K562 (cell line): ENCODE measurements around the gene OR2W3. TPM values are rescaled to one million over a fixed set of nuclear protein-coding genes. Genes with fewer than 3 reads are reported as not detected.
A peak's percentile ranks its signal among the peaks of the same experiment; 100 is the strongest.

Source experiments
- CXXC5 ChIP-seq: fragments of 250-450 bp; sonication (Bioruptor Pico); IDR thresholded peaks from 2 replicates; pipeline ENCODE4 v1.8.0; 2022; ENCODE audit warnings: inconsistent platforms, mild to moderate bottlenecking, moderate library complexity
- LCOR ChIP-seq: sonication (generic); formaldehyde crosslinking; IDR thresholded peaks from 2 replicates; pipeline ENCODE4 v1.8.0; 2022; ENCODE audit warnings: mild to moderate bottlenecking, missing genetic modification reagents
- MTA2 ChIP-seq: fragments of 450-650 bp; IDR thresholded peaks from 2 replicates; pipeline ENCODE4 v1.6.1; 2016; ENCODE audit warnings: low read depth
- NFIC ChIP-seq: fragments of 450-650 bp; IDR thresholded peaks from 2 replicates; pipeline ENCODE4 v1.6.1; 2017; ENCODE audit warnings: mild to moderate bottlenecking, inconsistent platforms
- PHF8 ChIP-seq: fragments of 200-600 bp; sonication (generic); IDR thresholded peaks from 2 replicates; pipeline ENCODE4 v1.6.1; 2012; ENCODE audit warnings: mixed run types, mild to moderate bottlenecking, inconsistent platforms, low read length, moderate library complexity, borderline replicate concordance
- RAD21 ChIP-seq, 2 experiments: fragments of 250-450 bp in 1 of 2; fragments of 450-650 bp in 1 of 2; sonication (Bioruptor Pico) in 1 of 2; formaldehyde crosslinking in 1 of 2; IDR thresholded peaks in 1 of 2; conservative IDR thresholded peaks in 1 of 2; 2 replicates each; pipeline versions ENCODE4 v1.4.0 to v1.8.0; 2020 to 2022; ENCODE audit warnings: mild to moderate bottlenecking in 2 of 2, moderate library complexity in 1 of 2
- TEAD1 ChIP-seq, 2 experiments: fragments of 450-650 bp in 1 of 2; sonication (generic) in 1 of 2; formaldehyde crosslinking; IDR thresholded peaks; 2 replicates each; pipeline versions ENCODE4 v1.4.0 to v1.8.0; 2020 to 2022; ENCODE audit warnings: mild to moderate bottlenecking in 2 of 2, missing genetic modification reagents in 1 of 2
- WHSC1 ChIP-seq: IDR thresholded peaks from one replicate; pipeline ENCODE4 v1.6.1; 2012; ENCODE audit warnings: low read length, control low read depth, inconsistent platforms
- ZBTB40 ChIP-seq, 2 experiments: fragments of 450-650 bp in 1 of 2; sonication (generic) in 1 of 2; formaldehyde crosslinking in 1 of 2; IDR thresholded peaks; 2 replicates each; pipeline versions ENCODE4 v1.7.1 to v1.9.0; 2016 to 2022; ENCODE audit warnings: inconsistent platforms in 1 of 2, mild to moderate bottlenecking in 1 of 2, missing genetic modification reagents in 1 of 2
- polyA plus RNA-seq, 8 experiments: library from polyadenylated mRNA; depleted of rRNA in 4 of 8; stranded (reverse) in 5 of 8; unstranded in 3 of 8; fragments of >200 nt; fragmentation: Nextera tagmentation in 2 of 8; fragmentation: Illumina TruSeq in 1 of 8; extraction: Ambion mirVana in 2 of 8; extraction: Trizol in 1 of 8; gene quantifications; 2 replicates each; pipeline versions ENCODE4 v1.2.1 to v1.2.3, GENCODE V29; 2011 to 2014; ENCODE audit warnings: inconsistent platforms in 1 of 8, missing spikeins in 1 of 8
- total RNA-seq, 7 experiments: library from RNA; depleted of rRNA in 6 of 7; stranded (reverse); fragments of >200 nt in 6 of 7; fragmentation: Illumina TruSeq in 2 of 7; extraction: Trizol in 2 of 7; gene quantifications; 2 replicates each; pipeline versions ENCODE4 v1.2.1 to v1.2.3, GENCODE V29; 2011 to 2021; ENCODE audit warnings: low replicate concordance in 1 of 7
- TF ChIP-seq, protein P1 (sequence below): fragments of 250-450 bp; sonication (Bioruptor Pico); IDR thresholded peaks from 2 replicates; pipeline ENCODE4 v1.8.0; 2022; ENCODE audit warnings: moderate library complexity, mild to moderate bottlenecking, inconsistent platforms
- TF ChIP-seq, protein P2 (sequence below): fragments of 250-450 bp; sonication (Bioruptor Pico); IDR thresholded peaks from 2 replicates; pipeline ENCODE4 v1.4.0; 2020; ENCODE audit warnings: mild to moderate bottlenecking, moderate library complexity, borderline replicate concordance

The OR2W3 gene
- total and polyA plus RNA-seq, 9 of the 15 experiments (the other 6 are each of a cell fraction or from before 2014, with no cell fraction given): 0.67 to 7.6 (median 3.7) TPM

- 0 out of 2 replicates have a peak, but pooled peaks have one; percentile 12 for TF ChIP-seq ZBTB40 (IDR thresholded peaks at IDR 0.05)
- TF ChIP-seq ZBTB40 (CRISPR knock-in tag; IDR thresholded peaks at IDR 0.05): no peak
- TF ChIP-seq PHF8: peak; percentile 20; the same call in 1 of the 2 replicates
- TF ChIP-seq RAD21 (CRISPR knock-in tag; conservative IDR thresholded peaks at IDR 0.05 in 1 of 2, IDR thresholded peaks at IDR 0.05 in 1 of 2): 0 out of 4 replicates have a peak, but pooled peaks have one; percentile 1 to 6
- TF ChIP-seq TEAD1 (CRISPR knock-in tag; IDR thresholded peaks at IDR 0.05): no peak
- TF ChIP-seq, protein P1, sequence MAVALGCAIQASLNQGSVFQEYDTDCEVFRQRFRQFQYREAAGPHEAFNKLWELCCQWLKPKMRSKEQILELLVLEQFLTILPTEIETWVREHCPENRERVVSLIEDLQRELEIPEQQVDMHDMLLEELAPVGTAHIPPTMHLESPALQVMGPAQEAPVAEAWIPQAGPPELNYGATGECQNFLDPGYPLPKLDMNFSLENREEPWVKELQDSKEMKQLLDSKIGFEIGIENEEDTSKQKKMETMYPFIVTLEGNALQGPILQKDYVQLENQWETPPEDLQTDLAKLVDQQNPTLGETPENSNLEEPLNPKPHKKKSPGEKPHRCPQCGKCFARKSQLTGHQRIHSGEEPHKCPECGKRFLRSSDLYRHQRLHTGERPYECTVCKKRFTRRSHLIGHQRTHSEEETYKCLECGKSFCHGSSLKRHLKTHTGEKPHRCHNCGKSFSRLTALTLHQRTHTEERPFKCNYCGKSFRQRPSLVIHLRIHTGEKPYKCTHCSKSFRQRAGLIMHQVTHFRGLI (CRISPR knock-in tag): no peak
- TF ChIP-seq LCOR (CRISPR knock-in tag): peak; percentile 46; the same call in 1 of the 2 replicates
- peak; percentile 78 for TF ChIP-seq NFIC
- TF ChIP-seq, protein P2, sequence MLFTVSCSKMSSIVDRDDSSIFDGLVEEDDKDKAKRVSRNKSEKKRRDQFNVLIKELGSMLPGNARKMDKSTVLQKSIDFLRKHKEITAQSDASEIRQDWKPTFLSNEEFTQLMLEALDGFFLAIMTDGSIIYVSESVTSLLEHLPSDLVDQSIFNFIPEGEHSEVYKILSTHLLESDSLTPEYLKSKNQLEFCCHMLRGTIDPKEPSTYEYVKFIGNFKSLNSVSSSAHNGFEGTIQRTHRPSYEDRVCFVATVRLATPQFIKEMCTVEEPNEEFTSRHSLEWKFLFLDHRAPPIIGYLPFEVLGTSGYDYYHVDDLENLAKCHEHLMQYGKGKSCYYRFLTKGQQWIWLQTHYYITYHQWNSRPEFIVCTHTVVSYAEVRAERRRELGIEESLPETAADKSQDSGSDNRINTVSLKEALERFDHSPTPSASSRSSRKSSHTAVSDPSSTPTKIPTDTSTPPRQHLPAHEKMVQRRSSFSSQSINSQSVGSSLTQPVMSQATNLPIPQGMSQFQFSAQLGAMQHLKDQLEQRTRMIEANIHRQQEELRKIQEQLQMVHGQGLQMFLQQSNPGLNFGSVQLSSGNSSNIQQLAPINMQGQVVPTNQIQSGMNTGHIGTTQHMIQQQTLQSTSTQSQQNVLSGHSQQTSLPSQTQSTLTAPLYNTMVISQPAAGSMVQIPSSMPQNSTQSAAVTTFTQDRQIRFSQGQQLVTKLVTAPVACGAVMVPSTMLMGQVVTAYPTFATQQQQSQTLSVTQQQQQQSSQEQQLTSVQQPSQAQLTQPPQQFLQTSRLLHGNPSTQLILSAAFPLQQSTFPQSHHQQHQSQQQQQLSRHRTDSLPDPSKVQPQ (CRISPR knock-in tag): 0 out of 2 replicates have a peak, but pooled peaks have one; percentile 11
- TF ChIP-seq CXXC5 (CRISPR knock-in tag): peak; percentile 33
- TF ChIP-seq WHSC1: no peak
- peak; percentile 81 for TF ChIP-seq MTA2
These were observed 40.4 kb upstream of the OR2W3 start (continued) for GRCh38 chr1:247854899-247855545.
